ENCODE results near the gene RBM43. TPM values are rescaled to one million over a fixed set of nuclear protein-coding genes. Genes with fewer than 3 reads are reported as not detected.

The RBM43 gene
- polyA plus RNA-seq, 2 of the 4 experiments (the other 2 are of a cell fraction): 4.8 to 9.3 TPM

GRCh38 chr2:151306621-151307020 lies 45.0 kb upstream of the RBM43 start:
- no peak for DNase-seq (ENCODE audit: low read depth in 1 of 2, low spot score in 1 of 2)
- Histone ChIP-seq H3K4me1 (peaks cover 14% of the 10 kb centered on the region), H3K4me2 (no peak overlapping the region), H3K27ac (no peak overlapping the region), H3K4me3 (no peak overlapping the region), H3K9me3 (no peaks in the 10 kb centered on the region)
- 50% methylated on average over 3 of the region's 3 CpGs for WGBS (ENCODE audit: missing lambda C conversion rate)
- POLR2A ChIA-PET: no interaction called here
- TF ChIP-seq NFE2L2 (conservative IDR thresholded peaks at IDR 0.05; ENCODE audit: low read length) (no peak), NPAS2 (CRISPR knock-in tag; IDR thresholded peaks at IDR 0.05; ENCODE audit: borderline replicate concordance) (no peak), ZC3H11A (IDR thresholded peaks at IDR 0.05) (no peak), TFCP2L1 (CRISPR knock-in tag; IDR thresholded peaks at IDR 0.05) (no peak), EP300 (IDR thresholded peaks at IDR 0.05) (no peak), FOSB (CRISPR knock-in tag; IDR thresholded peaks at IDR 0.05) (no peak), CBX2 (IDR thresholded peaks at IDR 0.05; ENCODE audit: borderline replicate concordance, low read depth) (no peak), TP53 (CRISPR knock-in tag; IDR thresholded peaks at IDR 0.05) (no peak), NR3C1 (IDR thresholded peaks at IDR 0.05) (no peak), MAFK (IDR thresholded peaks at IDR 0.05; ENCODE audit: partially characterized antibody) (no peak), SMC3 (IDR thresholded peaks at IDR 0.05) (no peak), POLR2AphosphoS2 (conservative IDR thresholded peaks at IDR 0.05; ENCODE audit: low read length) (no peak), CHD4 (IDR thresholded peaks at IDR 0.05; ENCODE audit: borderline replicate concordance) (no peak)
- TF ChIP-seq, protein P1, sequence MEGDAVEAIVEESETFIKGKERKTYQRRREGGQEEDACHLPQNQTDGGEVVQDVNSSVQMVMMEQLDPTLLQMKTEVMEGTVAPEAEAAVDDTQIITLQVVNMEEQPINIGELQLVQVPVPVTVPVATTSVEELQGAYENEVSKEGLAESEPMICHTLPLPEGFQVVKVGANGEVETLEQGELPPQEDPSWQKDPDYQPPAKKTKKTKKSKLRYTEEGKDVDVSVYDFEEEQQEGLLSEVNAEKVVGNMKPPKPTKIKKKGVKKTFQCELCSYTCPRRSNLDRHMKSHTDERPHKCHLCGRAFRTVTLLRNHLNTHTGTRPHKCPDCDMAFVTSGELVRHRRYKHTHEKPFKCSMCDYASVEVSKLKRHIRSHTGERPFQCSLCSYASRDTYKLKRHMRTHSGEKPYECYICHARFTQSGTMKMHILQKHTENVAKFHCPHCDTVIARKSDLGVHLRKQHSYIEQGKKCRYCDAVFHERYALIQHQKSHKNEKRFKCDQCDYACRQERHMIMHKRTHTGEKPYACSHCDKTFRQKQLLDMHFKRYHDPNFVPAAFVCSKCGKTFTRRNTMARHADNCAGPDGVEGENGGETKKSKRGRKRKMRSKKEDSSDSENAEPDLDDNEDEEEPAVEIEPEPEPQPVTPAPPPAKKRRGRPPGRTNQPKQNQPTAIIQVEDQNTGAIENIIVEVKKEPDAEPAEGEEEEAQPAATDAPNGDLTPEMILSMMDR (IDR thresholded peaks at IDR 0.05): no peak
- no peak for ATAC-seq
- no peak for FAIRE-seq
- CTCF ChIA-PET: no interaction called here

GRCh38 chr2:151305129-151305691 lies 43.5 kb upstream of the RBM43 start:
- no peak for FAIRE-seq
- ChIA-PET POLR2A (no interaction called here), CTCF (no interaction called here)
- Histone ChIP-seq H3K27ac (no peak overlapping the region), H3K4me3 (no peak overlapping the region), H3K4me1 (peaks cover 14% of the 10 kb centered on the region), H3K4me2 (no peak overlapping the region), H3K9me3 (no peaks in the 10 kb centered on the region)
- TF ChIP-seq NR3C1 (IDR thresholded peaks at IDR 0.05): no peak
- no peak for TF ChIP-seq CEBPB (IDR thresholded peaks at IDR 0.05)
- TF ChIP-seq, protein P2, sequence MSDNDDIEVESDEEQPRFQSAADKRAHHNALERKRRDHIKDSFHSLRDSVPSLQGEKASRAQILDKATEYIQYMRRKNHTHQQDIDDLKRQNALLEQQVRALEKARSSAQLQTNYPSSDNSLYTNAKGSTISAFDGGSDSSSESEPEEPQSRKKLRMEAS (IDR thresholded peaks at IDR 0.05): no peak
- no peak for TF ChIP-seq ESRRA (IDR thresholded peaks at IDR 0.05; ENCODE audit: borderline replicate concordance, low read length)
- no peak for TF ChIP-seq POLR2A (IDR thresholded peaks at IDR 0.05; ENCODE audit: low read length)
- no peak for TF ChIP-seq MAFK (IDR thresholded peaks at IDR 0.05; ENCODE audit: partially characterized antibody)
- no peak for TF ChIP-seq TP53 (CRISPR knock-in tag; IDR thresholded peaks at IDR 0.05)
- TF ChIP-seq MAZ (IDR thresholded peaks at IDR 0.05; ENCODE audit: borderline replicate concordance, low read depth, low read length): no peak
- no peak for TF ChIP-seq PHF8 (IDR thresholded peaks at IDR 0.05; ENCODE audit: borderline replicate concordance, low read depth)
- no peak for TF ChIP-seq EHMT2 (IDR thresholded peaks at IDR 0.05; ENCODE audit: low read depth)
- TF ChIP-seq, protein P3, sequence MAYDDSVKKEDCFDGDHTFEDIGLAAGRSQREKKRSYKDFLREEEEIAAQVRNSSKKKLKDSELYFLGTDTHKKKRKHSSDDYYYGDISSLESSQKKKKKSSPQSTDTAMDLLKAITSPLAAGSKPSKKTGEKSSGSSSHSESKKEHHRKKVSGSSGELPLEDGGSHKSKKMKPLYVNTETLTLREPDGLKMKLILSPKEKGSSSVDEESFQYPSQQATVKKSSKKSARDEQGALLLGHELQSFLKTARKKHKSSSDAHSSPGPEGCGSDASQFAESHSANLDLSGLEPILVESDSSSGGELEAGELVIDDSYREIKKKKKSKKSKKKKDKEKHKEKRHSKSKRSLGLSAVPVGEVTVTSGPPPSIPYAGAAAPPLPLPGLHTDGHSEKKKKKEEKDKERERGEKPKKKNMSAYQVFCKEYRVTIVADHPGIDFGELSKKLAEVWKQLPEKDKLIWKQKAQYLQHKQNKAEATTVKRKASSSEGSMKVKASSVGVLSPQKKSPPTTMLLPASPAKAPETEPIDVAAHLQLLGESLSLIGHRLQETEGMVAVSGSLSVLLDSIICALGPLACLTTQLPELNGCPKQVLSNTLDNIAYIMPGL (CRISPR knock-in tag; IDR thresholded peaks at IDR 0.05; ENCODE audit: borderline replicate concordance): no peak
- no peak for TF ChIP-seq ZSCAN20 (CRISPR knock-in tag; IDR thresholded peaks at IDR 0.05)
- TF ChIP-seq, protein P4, sequence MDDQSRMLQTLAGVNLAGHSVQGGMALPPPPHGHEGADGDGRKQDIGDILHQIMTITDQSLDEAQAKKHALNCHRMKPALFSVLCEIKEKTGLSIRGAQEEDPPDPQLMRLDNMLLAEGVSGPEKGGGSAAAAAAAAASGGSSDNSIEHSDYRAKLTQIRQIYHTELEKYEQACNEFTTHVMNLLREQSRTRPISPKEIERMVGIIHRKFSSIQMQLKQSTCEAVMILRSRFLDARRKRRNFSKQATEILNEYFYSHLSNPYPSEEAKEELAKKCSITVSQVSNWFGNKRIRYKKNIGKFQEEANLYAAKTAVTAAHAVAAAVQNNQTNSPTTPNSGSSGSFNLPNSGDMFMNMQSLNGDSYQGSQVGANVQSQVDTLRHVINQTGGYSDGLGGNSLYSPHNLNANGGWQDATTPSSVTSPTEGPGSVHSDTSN (IDR thresholded peaks at IDR 0.05): no peak
- TF ChIP-seq JUN (IDR thresholded peaks at IDR 0.05): no peak
- no peak for TF ChIP-seq FOSL2 (IDR thresholded peaks at IDR 0.05)
- TF ChIP-seq FOSL2 (CRISPR knock-in tag; IDR thresholded peaks at IDR 0.05): no peak
- no peak for TF ChIP-seq HEYL (CRISPR knock-in tag; IDR thresholded peaks at IDR 0.05)
- no peak for DNase-seq (ENCODE audit: low read depth in 1 of 2, low spot score in 1 of 2)
- no peak for ATAC-seq

All from A549 (cell line).